Prostate gland (tissue), 2 donors: Measurements from ENCODE around the gene CHRNB4.

Experiments
- CTCF ChIP-seq, 4 experiments: fragments of 200-600 bp in 2 of 4; fragments of 450-650 bp in 2 of 4; sonication (generic) in 2 of 4; IDR thresholded peaks; 1 replicate in 3 of 4; 2 replicates in 1 of 4; pipeline ENCODE4 v1.5.1; 2016 to 2019; ENCODE audit warnings: antibody characterized with exemption in 4 of 4, mild to moderate bottlenecking in 2 of 4, moderate library complexity in 2 of 4
- POLR2AphosphoS5 ChIP-seq: sonication (generic); formaldehyde crosslinking; IDR thresholded peaks from one replicate; pipeline ENCODE4 v1.6.1; 2017; ENCODE audit warnings: antibody characterized with exemption

GRCh38 chr15:78618490-78618934, 22.5 kb downstream of the CHRNB4 start:
- TF ChIP-seq CTCF (IDR thresholded peaks at IDR 0.05) (peak; percentile 79 to 87 (median 82)), POLR2AphosphoS5 (no peak)
